ENCODE results near the gene RIN3. TPM values are rescaled to one million over a fixed set of nuclear protein-coding genes. Genes with fewer than 3 reads are reported as not detected.

Gene RIN3
- total RNA-seq, 1 experiment from 2014 or later = 10.9 TPM

DNA sequence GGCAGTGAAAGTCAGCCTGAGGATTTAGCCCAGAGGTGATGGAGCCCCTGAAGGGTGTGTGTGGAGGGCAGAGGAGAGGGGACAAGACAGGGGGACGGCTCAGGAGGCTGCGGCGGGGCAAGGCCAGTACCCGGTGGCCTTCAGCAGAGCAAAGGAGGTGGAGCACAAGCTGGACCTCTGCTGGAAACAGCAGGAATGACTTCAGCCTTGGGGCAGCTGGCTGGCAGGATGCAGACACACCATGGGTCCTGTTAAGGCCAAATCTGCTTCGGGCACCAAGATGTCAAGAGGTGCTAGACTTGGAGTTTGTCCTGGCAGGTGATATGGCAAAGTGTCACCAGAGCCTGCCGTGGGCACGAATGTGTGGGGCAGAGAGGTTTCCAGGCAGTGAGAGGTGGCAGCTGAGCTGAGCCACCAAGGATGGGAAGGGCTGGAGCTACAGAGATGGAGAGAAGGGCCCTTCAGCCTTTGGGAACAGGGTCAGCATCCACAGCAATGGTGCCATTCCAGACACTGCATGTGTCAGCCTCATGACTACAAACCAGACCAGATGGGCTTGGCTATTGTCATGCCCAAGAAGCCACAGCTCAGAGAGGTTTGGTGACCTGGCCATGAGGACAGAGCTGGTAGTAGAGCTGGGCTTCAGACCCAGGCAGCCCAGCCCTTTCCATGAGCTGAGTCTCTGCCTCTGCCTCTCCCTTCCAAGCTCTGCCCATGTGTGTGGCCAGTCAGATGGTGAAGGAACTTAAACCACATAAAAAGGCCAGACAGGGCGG is 142.9 kb downstream of the RIN3 start:
- H3K4me1 ChIP-seq (ENCODE audit: control insufficient read depth, insufficient read depth, low read length) = no peaks in the 10 kb centered on the region
- DNase-seq (ENCODE audit: low read depth, low spot score) = no peak
- intact Hi-C loops (cut with micrococcal nuclease; ENCODE audit: unreplicated experiment) = no loop called here
- ChIA-PET CTCF (interaction anchor here (0.7 kb wide), 1 partner anchor 477 kb away, joined by 3 read pairs; no protein-coding TSS in a partner anchor), POLR2A (no interaction called here)
- no peak overlapping the region for H3K27ac ChIP-seq (ENCODE audit: low read length)
- TF ChIP-seq SIN3A (IDR thresholded peaks at IDR 0.05; ENCODE audit: borderline replicate concordance, insufficient read depth, low read depth, low read length) (no peak), POLR2AphosphoS5 (IDR thresholded peaks at IDR 0.05; ENCODE audit: low read depth, low read length) (no peak), TCF7L2 (IDR thresholded peaks at IDR 0.05; ENCODE audit: low read depth, low read length) (no peak)
- TF ChIP-seq, protein P1, sequence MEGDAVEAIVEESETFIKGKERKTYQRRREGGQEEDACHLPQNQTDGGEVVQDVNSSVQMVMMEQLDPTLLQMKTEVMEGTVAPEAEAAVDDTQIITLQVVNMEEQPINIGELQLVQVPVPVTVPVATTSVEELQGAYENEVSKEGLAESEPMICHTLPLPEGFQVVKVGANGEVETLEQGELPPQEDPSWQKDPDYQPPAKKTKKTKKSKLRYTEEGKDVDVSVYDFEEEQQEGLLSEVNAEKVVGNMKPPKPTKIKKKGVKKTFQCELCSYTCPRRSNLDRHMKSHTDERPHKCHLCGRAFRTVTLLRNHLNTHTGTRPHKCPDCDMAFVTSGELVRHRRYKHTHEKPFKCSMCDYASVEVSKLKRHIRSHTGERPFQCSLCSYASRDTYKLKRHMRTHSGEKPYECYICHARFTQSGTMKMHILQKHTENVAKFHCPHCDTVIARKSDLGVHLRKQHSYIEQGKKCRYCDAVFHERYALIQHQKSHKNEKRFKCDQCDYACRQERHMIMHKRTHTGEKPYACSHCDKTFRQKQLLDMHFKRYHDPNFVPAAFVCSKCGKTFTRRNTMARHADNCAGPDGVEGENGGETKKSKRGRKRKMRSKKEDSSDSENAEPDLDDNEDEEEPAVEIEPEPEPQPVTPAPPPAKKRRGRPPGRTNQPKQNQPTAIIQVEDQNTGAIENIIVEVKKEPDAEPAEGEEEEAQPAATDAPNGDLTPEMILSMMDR (IDR thresholded peaks at IDR 0.05) = no peak
- TF ChIP-seq, protein P2, sequence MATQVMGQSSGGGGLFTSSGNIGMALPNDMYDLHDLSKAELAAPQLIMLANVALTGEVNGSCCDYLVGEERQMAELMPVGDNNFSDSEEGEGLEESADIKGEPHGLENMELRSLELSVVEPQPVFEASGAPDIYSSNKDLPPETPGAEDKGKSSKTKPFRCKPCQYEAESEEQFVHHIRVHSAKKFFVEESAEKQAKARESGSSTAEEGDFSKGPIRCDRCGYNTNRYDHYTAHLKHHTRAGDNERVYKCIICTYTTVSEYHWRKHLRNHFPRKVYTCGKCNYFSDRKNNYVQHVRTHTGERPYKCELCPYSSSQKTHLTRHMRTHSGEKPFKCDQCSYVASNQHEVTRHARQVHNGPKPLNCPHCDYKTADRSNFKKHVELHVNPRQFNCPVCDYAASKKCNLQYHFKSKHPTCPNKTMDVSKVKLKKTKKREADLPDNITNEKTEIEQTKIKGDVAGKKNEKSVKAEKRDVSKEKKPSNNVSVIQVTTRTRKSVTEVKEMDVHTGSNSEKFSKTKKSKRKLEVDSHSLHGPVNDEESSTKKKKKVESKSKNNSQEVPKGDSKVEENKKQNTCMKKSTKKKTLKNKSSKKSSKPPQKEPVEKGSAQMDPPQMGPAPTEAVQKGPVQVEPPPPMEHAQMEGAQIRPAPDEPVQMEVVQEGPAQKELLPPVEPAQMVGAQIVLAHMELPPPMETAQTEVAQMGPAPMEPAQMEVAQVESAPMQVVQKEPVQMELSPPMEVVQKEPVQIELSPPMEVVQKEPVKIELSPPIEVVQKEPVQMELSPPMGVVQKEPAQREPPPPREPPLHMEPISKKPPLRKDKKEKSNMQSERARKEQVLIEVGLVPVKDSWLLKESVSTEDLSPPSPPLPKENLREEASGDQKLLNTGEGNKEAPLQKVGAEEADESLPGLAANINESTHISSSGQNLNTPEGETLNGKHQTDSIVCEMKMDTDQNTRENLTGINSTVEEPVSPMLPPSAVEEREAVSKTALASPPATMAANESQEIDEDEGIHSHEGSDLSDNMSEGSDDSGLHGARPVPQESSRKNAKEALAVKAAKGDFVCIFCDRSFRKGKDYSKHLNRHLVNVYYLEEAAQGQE (IDR thresholded peaks at IDR 0.05; ENCODE audit: insufficient read depth in 1 of 2, low read depth in 2 of 2, low read length in 1 of 2) = no peak
- ATAC-seq = no peak
- in situ Hi-C loops (cut with HindIII; ENCODE audit: low pct_unique_long_range_greater_than_20kb, low sequenced_read_pairs) = no loop called here
- H3K9me3 ChIP-seq (ENCODE audit: control insufficient read depth, insufficient read depth, low read depth, low read length) = no peaks in the 10 kb centered on the region
- no peaks in the 10 kb centered on the region for H3K36me3 ChIP-seq (ENCODE audit: control insufficient read depth, insufficient read depth, low read length)
- H3K4me3 ChIP-seq (ENCODE audit: low read depth in 2 of 2, low read length in 2 of 2) = no peak overlapping the region
- H3K27me3 ChIP-seq (ENCODE audit: control insufficient read depth, insufficient read depth, low read length) = no peaks in the 10 kb centered on the region
- no TSS peak for BruUV-seq (replicated peaks)

DNA sequence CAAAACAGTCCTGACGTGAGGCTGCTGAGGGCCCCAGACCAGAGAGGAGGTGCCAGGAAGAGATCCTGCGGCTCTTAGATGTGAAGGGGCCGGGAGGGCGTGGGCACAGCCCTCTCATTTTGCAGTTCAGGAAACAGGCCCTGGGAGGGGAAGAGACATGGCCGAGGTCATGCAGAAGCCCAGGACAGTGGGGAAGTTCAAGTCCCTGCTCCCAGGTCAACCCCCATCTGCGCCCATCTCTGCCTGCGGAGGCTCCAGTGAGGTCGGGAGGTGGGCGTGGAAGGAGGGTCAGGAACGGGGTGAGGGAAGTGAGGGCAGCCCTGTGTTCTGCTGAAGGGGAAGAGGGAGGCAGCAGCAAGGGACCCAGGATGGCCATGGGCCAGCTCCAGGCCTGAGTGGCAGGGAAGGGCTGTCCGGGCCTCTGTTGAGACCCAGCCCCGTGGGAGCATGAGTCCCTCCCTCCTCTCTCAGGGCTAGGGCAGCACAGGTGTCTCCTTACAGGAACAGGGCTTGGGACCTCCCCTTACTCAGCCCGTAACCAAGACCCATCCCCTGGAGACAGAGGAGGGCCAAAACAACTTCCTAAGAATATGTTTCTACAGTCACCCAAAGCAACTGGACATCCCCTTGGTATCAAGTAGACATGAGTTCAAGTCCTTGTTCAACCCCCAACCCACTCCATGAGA is 144.0 kb downstream of the RIN3 start:
- DNase-seq (ENCODE audit: low read depth, low spot score) = no peak
- in situ Hi-C loops (cut with HindIII; ENCODE audit: low pct_unique_long_range_greater_than_20kb, low sequenced_read_pairs) = no loop called here
- BruUV-seq (replicated peaks) = no TSS peak
- TF ChIP-seq TCF7L2 (IDR thresholded peaks at IDR 0.05; ENCODE audit: low read depth, low read length) (no peak), POLR2AphosphoS5 (IDR thresholded peaks at IDR 0.05; ENCODE audit: low read depth, low read length) (no peak), SIN3A (IDR thresholded peaks at IDR 0.05; ENCODE audit: borderline replicate concordance, insufficient read depth, low read depth, low read length) (no peak)
- TF ChIP-seq, protein P2 (IDR thresholded peaks at IDR 0.05; ENCODE audit: insufficient read depth in 1 of 2, low read depth in 2 of 2, low read length in 1 of 2) = no peak
- TF ChIP-seq, protein P1 (IDR thresholded peaks at IDR 0.05) = no peak
- no peak overlapping the region for H3K4me3 ChIP-seq (ENCODE audit: low read depth in 2 of 2, low read length in 2 of 2)
- ATAC-seq = no peak
- H3K27me3 ChIP-seq (ENCODE audit: control insufficient read depth, insufficient read depth, low read length) = no peaks in the 10 kb centered on the region
- no peaks in the 10 kb centered on the region for H3K9me3 ChIP-seq (ENCODE audit: control insufficient read depth, insufficient read depth, low read depth, low read length)
- no peaks in the 10 kb centered on the region for H3K36me3 ChIP-seq (ENCODE audit: control insufficient read depth, insufficient read depth, low read length)
- H3K27ac ChIP-seq (ENCODE audit: low read length) = no peak overlapping the region
- POLR2A ChIA-PET = no interaction called here
- H3K4me1 ChIP-seq (ENCODE audit: control insufficient read depth, insufficient read depth, low read length) = no peaks in the 10 kb centered on the region
- intact Hi-C loops (cut with micrococcal nuclease; ENCODE audit: unreplicated experiment) = no loop called here
- CTCF ChIA-PET = no interaction called here

All from Panc1 (cell line).